ENCODE results near the gene SLC41A1. TPM values are rescaled to one million over a fixed set of nuclear protein-coding genes. Genes with fewer than 3 reads are reported as not detected.

Gene SLC41A1
- polyA plus RNA-seq, 1 donor, result 30.5 TPM

- no peak for DNase-seq (ENCODE audit: low read depth)
Observed at GRCh38 chr1:205822397-205822796, 9.4 kb upstream of the SLC41A1 start.

GRCh38 chr1:205817988-205818387 is 5.0 kb upstream of the SLC41A1 start:
- no peak for DNase-seq (ENCODE audit: low read depth)

GRCh38 chr1:205817364-205817763 is 4.4 kb upstream of the SLC41A1 start:
- no peak for DNase-seq (ENCODE audit: low read depth)

- DNase-seq (ENCODE audit: low read depth), result no peak
Observed at GRCh38 chr1:205813755-205814058, 709 bp upstream of the SLC41A1 start.

- no peak for DNase-seq (ENCODE audit: low read depth)
Observed at GRCh38 chr1:205812271-205812877, 624 bp downstream of the SLC41A1 start.

GRCh38 chr1:205811660-205812059 is 1.3 kb downstream of the SLC41A1 start:
- no peak for DNase-seq (ENCODE audit: low read depth)

GRCh38 chr1:205810448-205811157 is 2.4 kb downstream of the SLC41A1 start:
- DNase-seq (ENCODE audit: low read depth), result no peak

- no peak for DNase-seq (ENCODE audit: low read depth)
Observed at GRCh38 chr1:205809942-205810345, 3.1 kb downstream of the SLC41A1 start.

- DNase-seq (ENCODE audit: low read depth), result no peak
Observed at GRCh38 chr1:205809469-205809868, 3.5 kb downstream of the SLC41A1 start.

GRCh38 chr1:205805082-205805711 is 7.8 kb downstream of the SLC41A1 start:
- no peak for DNase-seq (ENCODE audit: low read depth)

- no peak for DNase-seq (ENCODE audit: low read depth)
Observed at GRCh38 chr1:205804605-205805004, 8.4 kb downstream of the SLC41A1 start.

- DNase-seq (ENCODE audit: low read depth), result no peak
Observed at GRCh38 chr1:205803986-205804385, 9.0 kb downstream of the SLC41A1 start.

GRCh38 chr1:205802060-205802459 is 10.9 kb downstream of the SLC41A1 start:
- DNase-seq (ENCODE audit: low read depth), result no peak

GRCh38 chr1:205800981-205801703 is 11.9 kb downstream of the SLC41A1 start:
- no peak for DNase-seq (ENCODE audit: low read depth)

- no peak for DNase-seq (ENCODE audit: low read depth)
Observed at GRCh38 chr1:205800427-205800826, 12.6 kb downstream of the SLC41A1 start.

- no peak for DNase-seq (ENCODE audit: low read depth)
Observed at GRCh38 chr1:205798577-205798976, 14.4 kb downstream of the SLC41A1 start.

- no peak for DNase-seq (ENCODE audit: low read depth)
Observed at GRCh38 chr1:205797168-205797567, 15.8 kb downstream of the SLC41A1 start.

- no peak for DNase-seq (ENCODE audit: low read depth)
Observed at GRCh38 chr1:205794011-205794730, 18.8 kb downstream of the SLC41A1 start.

GRCh38 chr1:205792961-205793673 is 19.9 kb downstream of the SLC41A1 start:
- DNase-seq (ENCODE audit: low read depth), result no peak

- DNase-seq (ENCODE audit: low read depth), result no peak
Observed at GRCh38 chr1:205792481-205792881, 20.5 kb downstream of the SLC41A1 start.

GRCh38 chr1:205791568-205792180 is 21.3 kb downstream of the SLC41A1 start:
- DNase-seq (ENCODE audit: low read depth), result no peak
